Activated T-helper 17 cell treated with anti-CD3 and anti-CD28 coated beads, Interleukin-2, amount 50 U/mL, for 72 hours (primary cell): ENCODE data around the gene MINDY2. TPM values are rescaled to one million over a fixed set of nuclear protein-coding genes. Genes with fewer than 3 reads are reported as not detected.

ENCODE experiments used
- ATAC-seq: fragments of 150-1000 bp; cut with Tn5 transposase; replicated peaks from 2 replicates; pipeline ENCODE4 v1.10.0; 2021; ENCODE audit warnings: mild to moderate bottlenecking, moderate library complexity
- H3K27ac Mint-ChIP-seq: one replicate; pipeline ENCODE4 v1.8.0; 2022; ENCODE audit warnings: mixed read lengths
- H3K27me3 Mint-ChIP-seq: one replicate; pipeline ENCODE4 v1.8.0; 2022; ENCODE audit warnings: mixed read lengths
- H3K36me3 Mint-ChIP-seq: one replicate; pipeline ENCODE4 v1.8.0; 2022; ENCODE audit warnings: low read depth, mild to moderate bottlenecking, mixed read lengths
- H3K4me1 Mint-ChIP-seq: one replicate; pipeline ENCODE4 v1.8.0; 2022; ENCODE audit warnings: mixed read lengths
- H3K4me3 Mint-ChIP-seq: one replicate; pipeline ENCODE4 v1.8.0; 2022; ENCODE audit warnings: mild to moderate bottlenecking, mixed read lengths
- H3K9me3 Mint-ChIP-seq: one replicate; pipeline ENCODE4 v1.8.0; 2022; ENCODE audit warnings: mixed read lengths
- total RNA-seq, 2 donors: library from RNA; stranded (reverse); gene quantifications; one replicate each; pipeline ENCODE4 v1.2.3, GENCODE V29; 2022

MINDY2 gene, protein sequence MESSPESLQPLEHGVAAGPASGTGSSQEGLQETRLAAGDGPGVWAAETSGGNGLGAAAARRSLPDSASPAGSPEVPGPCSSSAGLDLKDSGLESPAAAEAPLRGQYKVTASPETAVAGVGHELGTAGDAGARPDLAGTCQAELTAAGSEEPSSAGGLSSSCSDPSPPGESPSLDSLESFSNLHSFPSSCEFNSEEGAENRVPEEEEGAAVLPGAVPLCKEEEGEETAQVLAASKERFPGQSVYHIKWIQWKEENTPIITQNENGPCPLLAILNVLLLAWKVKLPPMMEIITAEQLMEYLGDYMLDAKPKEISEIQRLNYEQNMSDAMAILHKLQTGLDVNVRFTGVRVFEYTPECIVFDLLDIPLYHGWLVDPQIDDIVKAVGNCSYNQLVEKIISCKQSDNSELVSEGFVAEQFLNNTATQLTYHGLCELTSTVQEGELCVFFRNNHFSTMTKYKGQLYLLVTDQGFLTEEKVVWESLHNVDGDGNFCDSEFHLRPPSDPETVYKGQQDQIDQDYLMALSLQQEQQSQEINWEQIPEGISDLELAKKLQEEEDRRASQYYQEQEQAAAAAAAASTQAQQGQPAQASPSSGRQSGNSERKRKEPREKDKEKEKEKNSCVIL
- 10 to 100 TPM; 17.2 to 33.0 TPM for total RNA-seq

DNA sequence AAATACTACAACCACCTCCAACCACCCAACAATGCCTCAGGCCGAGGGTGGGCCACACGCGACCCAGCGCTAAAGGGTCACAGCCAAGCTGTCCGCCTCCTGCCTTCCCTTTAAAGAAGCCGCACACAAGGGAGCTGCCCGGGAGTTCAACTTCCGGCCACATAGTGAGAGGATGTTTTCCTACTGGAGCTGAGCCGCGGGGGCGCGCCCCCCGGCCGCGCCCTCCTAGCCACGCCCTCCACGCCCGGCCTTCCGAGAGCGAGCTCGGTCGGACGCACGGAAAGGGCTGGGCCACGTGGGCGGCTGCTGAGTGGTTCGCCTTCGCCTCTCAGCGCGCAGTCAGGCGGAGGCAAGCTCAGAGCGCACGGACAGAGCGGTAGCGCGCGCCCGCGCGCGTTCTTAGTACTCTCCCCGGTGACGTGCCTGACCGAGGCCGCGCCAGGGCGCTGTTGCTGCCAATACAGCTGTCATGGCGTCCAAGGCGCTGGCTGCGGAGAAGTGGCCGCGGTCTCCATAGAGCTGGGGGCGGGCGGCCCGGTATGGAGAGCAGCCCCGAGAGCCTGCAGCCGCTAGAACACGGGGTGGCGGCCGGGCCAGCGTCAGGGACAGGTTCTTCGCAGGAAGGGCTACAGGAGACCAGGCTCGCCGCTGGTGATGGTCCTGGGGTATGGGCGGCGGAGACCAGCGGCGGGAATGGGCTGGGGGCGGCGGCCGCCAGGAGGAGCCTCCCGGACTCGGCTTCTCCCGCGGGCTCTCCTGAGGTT is at the start of gene MINDY2:
TSS of gene MINDY2 (plus strand) at position 446 of the 764 bp plus-strand sequence. CDS start at position 540, 94 bp downstream.
- H3K27me3 Mint-ChIP-seq, result no peaks in the 10 kb centered on the region
- H3K36me3 Mint-ChIP-seq, result no peaks in the 10 kb centered on the region
- peak within 1 kb of the TSS; percentile 88 for H3K27ac Mint-ChIP-seq
- H3K9me3 Mint-ChIP-seq, result peaks cover 3% of the 10 kb centered on the region
- peak; percentile 96 for ATAC-seq
- peaks cover 5% of the 10 kb centered on the region for H3K4me1 Mint-ChIP-seq
- H3K4me3 Mint-ChIP-seq, result no peak within 1 kb of the TSS

DNA sequence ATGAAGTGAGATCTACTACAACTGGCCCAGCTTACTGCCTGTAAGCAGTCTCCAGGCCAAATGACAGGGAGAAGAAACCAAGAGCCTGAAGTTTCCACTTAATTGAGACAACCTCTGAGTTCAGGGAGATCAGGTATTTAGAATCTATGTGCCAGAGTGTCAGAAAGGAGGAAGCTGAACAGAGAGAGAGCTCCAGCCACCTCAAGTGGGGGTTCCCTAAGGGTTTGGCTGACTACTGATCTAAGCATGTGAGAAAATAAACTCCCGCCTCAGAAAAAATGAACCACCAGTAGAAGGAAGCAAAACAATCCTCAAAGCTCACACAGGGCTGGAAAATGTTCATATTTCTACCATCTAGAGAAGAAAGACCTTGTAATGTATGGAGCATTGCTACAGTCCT is 46.6 kb upstream of the MINDY2 start:
- H3K4me1 Mint-ChIP-seq, result peaks cover 6% of the 10 kb centered on the region
- no peak overlapping the region for H3K4me3 Mint-ChIP-seq
- peak; percentile 16 for ATAC-seq
- H3K36me3 Mint-ChIP-seq, result peaks cover 11% of the 10 kb centered on the region
- peak overlapping the region; percentile 49 for H3K27ac Mint-ChIP-seq
- no peaks in the 10 kb centered on the region for H3K9me3 Mint-ChIP-seq
- H3K27me3 Mint-ChIP-seq, result no peaks in the 10 kb centered on the region

DNA sequence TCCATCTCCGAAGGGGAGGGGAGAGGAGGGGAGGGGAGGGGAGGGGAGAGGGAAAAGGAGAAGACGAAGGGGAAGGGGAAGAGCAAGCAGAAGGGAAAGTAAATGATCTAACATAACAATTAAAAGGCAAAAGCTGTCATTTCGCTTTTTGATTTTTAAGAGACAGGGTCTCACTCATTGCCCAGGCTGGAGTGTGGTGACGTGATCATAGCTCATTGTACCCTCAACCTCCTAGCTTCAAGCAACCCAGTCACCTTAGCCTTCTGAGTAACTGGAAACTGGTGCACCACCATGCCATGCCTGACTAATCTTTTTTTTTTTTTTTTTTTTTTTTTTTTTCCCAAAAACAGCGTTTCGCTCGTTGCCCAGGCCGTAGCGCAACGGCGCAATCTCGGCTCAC is 44.2 kb upstream of the MINDY2 start:
- ATAC-seq, result peak; percentile 53
- Mint-ChIP-seq H3K9me3 (no peaks in the 10 kb centered on the region), H3K27me3 (no peaks in the 10 kb centered on the region), H3K36me3 (peaks cover 16% of the 10 kb centered on the region), H3K27ac (no peak overlapping the region), H3K4me3 (no peak overlapping the region), H3K4me1 (peaks cover 18% of the 10 kb centered on the region)

DNA sequence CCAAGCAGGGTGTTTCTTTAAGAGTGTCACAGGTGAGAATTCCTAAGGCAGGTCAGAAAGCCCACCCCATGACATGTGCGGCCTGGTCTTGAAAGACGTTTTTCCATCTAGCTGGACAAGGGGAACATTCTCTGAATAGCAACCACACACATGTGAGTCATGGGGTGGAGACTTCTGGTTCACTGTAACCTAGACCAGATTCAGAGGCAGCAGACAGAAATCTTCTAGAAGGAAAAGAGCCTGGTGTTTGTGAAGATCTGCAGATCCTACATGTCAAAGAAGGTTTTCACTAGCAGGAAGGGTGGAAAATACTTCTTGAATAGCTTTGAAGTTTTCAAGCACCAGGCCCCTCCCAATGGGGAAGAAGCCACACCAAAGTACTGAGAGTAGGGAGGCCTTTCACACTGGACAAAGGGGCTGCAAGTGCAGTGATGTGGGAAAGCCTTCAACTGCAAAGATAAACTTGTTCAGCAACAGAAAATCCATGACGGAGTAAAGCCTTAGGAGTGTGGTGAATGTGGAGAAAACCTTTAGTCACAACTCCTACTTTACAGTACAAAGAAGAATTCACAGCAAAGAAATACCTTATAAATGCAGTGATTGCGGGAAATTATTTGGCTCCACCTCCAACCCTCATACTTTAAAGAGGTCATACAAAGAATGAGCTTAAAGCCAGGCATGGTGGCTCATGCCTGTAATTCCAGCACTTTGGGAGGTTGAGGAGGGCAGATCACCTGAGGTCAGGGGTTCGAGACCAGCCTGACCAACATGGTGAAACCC is 39.2 kb upstream of the MINDY2 start:
- Mint-ChIP-seq H3K4me3 (no peak overlapping the region), H3K27ac (no peak overlapping the region), H3K27me3 (no peaks in the 10 kb centered on the region), H3K9me3 (no peaks in the 10 kb centered on the region), H3K4me1 (peaks cover 32% of the 10 kb centered on the region), H3K36me3 (peaks cover 27% of the 10 kb centered on the region)
- peak; percentile 39 for ATAC-seq

DNA sequence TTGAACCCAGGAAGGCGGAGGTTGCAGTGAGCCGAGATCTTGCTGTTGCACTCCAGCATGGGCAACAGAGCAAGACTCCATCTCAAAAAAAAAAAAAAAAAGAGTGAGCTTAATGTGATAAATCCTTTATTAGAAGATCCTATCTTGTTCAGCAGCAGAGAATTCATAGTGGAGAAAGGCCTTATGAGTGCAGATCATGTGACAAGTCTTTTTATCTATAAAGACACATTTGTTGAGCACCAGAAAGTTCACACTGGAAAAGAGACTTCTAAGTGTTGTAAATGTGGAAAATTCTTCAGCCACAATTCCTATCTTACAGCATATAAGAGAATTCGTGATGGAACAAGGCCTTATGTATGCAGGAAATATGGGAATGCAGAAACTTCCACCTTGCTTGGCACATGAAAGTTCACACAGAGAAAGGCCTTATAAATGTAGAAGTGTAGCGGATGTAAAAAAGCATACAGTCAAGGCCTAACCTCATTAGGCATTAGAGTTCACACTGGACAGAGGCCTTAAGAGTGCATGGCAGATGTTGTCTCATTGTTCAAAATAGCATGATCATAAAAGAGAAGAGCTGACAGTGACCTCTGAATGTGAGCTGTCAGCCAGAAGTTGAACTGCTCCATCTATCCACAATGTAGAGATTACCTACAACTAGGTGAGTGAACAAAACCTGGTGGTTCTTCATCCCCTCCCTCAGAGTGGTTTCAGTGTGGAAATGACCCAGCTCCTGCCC is 38.3 kb upstream of the MINDY2 start:
- H3K27me3 Mint-ChIP-seq, result no peaks in the 10 kb centered on the region
- peaks cover 27% of the 10 kb centered on the region for H3K36me3 Mint-ChIP-seq
- H3K4me1 Mint-ChIP-seq, result peaks cover 32% of the 10 kb centered on the region
- no peak overlapping the region for H3K4me3 Mint-ChIP-seq
- no peaks in the 10 kb centered on the region for H3K9me3 Mint-ChIP-seq
- no peak for ATAC-seq
- H3K27ac Mint-ChIP-seq, result no peak overlapping the region

DNA sequence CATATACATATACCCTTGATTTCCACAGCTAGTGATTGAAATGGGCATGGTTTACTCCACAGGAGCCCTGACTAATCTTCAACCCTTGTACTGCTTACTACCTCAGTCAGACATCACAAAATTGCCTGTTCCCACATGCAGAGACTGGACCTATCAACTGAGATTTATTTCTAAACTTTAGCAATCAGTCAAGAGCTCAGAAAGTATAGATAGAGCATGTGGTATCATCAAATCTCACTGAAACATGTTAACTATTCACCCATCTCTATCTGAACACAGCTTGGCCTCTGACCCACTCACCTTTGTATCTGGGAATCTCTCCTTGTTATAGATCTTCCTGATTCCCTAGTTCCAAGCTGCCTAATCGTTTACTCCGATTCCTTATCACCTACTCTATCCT is 36.2 kb upstream of the MINDY2 start:
- H3K4me1 Mint-ChIP-seq, result peaks cover 45% of the 10 kb centered on the region
- no peak overlapping the region for H3K27ac Mint-ChIP-seq
- no peaks in the 10 kb centered on the region for H3K9me3 Mint-ChIP-seq
- ATAC-seq, result no peak
- H3K36me3 Mint-ChIP-seq, result peaks cover 19% of the 10 kb centered on the region
- no peaks in the 10 kb centered on the region for H3K27me3 Mint-ChIP-seq
- no peak overlapping the region for H3K4me3 Mint-ChIP-seq

DNA sequence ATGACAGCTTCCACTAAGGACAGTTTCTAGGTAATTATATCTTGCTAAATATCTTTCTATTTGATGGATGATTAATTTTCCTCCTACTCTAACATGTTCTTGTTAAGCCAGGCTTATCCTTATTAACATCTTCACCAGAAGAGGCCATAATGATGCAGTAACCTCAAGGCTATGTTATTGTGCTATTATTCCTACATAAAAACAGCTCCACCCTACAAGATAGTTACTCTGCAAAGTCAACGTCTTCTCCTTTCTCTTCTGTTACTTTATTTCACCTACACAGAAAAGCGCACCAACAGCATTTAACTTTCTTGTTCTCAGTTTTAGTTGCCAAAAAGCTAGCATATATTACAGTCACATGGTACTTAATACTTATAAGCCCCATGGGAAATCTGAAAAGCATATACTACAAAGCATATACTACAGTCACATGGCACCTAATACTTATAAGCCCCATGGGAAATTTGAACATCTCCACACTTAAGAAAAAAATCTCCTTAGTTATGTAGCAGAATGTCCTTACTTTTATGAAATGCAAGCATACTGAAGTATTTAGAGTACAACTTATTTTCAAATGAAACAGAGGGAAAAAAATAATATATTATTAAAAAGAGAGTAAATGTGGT is 35.0 kb upstream of the MINDY2 start:
- Mint-ChIP-seq H3K4me3 (no peak overlapping the region), H3K27ac (no peak overlapping the region), H3K27me3 (no peaks in the 10 kb centered on the region), H3K9me3 (no peaks in the 10 kb centered on the region), H3K36me3 (peaks cover 14% of the 10 kb centered on the region), H3K4me1 (peaks cover 39% of the 10 kb centered on the region)
- ATAC-seq, result no peak

DNA sequence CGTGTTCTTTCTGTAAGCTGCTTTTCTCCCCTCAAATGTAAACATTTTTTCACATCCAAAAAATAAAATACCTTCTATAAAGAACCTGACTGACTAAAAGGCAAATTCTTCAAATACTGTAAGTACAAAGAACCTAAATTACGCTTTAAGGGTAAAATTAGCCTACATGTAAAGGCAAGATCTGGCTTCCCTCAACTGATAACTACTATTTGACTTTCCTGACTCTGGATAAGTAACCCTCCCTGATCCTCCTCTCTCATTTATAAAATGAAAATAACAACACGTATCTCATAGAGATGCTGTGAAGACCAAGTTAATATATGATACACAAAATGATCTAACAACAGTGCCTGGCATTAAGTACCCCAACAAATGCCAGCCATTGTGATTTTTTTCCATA is 33.8 kb upstream of the MINDY2 start:
- Mint-ChIP-seq H3K27me3 (no peaks in the 10 kb centered on the region), H3K4me3 (no peak overlapping the region), H3K4me1 (peaks cover 40% of the 10 kb centered on the region), H3K9me3 (no peaks in the 10 kb centered on the region), H3K36me3 (peaks cover 7% of the 10 kb centered on the region), H3K27ac (no peak overlapping the region)
- no peak for ATAC-seq

DNA sequence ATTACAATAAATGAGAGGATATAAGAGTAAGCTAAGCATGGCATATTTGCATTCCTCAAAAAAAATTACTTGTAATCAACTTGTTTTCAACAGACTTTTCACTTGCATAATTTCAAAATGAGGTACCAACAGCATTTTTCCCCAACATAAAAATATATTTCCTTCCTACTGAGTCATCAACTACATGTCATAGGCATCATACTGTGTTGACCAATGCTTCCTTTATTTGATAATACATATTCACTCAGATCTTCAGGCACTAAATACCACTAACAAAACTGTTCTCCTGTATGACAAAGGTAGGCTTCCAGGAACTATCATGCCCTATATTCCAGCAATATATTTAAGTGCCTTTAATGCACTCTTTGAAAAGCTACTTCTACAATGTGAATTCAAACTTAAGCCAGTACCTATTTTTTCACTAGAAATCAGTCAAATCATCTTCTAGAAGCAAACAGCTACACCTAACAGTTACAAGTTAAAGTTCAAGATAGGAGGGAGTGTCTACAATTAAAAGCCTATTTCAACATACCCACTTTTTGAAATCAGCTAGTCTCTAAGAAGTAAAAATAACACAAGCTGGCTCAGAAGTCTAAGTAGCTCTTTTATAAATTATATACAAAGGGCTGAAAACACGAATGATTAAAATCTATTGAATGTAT is 32.9 kb upstream of the MINDY2 start:
- ATAC-seq, result peak; percentile 83
- Mint-ChIP-seq H3K4me3 (peak overlapping the region; percentile 58), H3K27ac (peak overlapping the region; percentile 72), H3K27me3 (no peaks in the 10 kb centered on the region), H3K9me3 (no peaks in the 10 kb centered on the region), H3K4me1 (peaks cover 33% of the 10 kb centered on the region), H3K36me3 (no peaks in the 10 kb centered on the region)

DNA sequence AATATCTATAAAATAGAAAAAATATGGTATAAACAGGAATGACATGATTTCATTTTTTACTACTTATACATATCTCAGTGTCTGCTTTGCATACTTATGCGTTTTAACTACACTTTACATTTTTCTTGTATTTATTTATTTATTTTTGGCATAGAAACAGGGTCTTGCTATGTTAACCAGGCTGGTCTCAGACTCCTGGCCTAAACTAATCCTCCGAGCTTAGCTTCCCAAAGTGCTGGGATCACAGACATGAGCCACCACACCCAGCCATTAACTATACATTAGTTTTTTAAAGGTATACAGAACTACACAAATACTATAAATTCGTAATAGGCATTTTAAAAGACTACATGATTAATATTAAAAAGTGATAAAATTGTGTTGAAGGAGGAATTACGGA is 30.7 kb upstream of the MINDY2 start:
- H3K9me3 Mint-ChIP-seq, result no peaks in the 10 kb centered on the region
- no peak for ATAC-seq
- H3K4me3 Mint-ChIP-seq, result no peak overlapping the region
- H3K4me1 Mint-ChIP-seq, result peaks cover 27% of the 10 kb centered on the region
- no peak overlapping the region for H3K27ac Mint-ChIP-seq
- no peaks in the 10 kb centered on the region for H3K36me3 Mint-ChIP-seq
- no peaks in the 10 kb centered on the region for H3K27me3 Mint-ChIP-seq

DNA sequence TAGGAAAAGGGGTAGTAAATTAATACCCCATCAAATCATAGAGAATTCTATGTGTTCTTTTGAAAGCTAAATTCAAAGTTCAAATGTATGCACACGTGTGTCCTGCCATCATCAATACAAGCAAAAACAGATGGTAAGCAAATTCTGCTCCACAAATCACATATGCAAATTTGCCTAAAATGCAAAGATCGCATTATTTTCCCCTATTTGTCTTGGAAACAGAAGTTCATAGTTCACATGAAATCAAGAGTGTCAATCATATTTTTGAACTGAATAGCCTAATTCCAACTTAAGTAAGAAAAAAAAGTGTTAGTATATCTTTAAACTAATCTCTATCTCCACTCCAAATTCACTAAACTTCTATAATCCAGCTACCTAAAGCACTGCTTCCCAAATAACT is 30.1 kb upstream of the MINDY2 start:
- no peak for ATAC-seq
- Mint-ChIP-seq H3K9me3 (no peaks in the 10 kb centered on the region), H3K4me3 (no peak overlapping the region), H3K4me1 (peaks cover 26% of the 10 kb centered on the region), H3K27me3 (no peaks in the 10 kb centered on the region), H3K27ac (no peak overlapping the region), H3K36me3 (no peaks in the 10 kb centered on the region)

DNA sequence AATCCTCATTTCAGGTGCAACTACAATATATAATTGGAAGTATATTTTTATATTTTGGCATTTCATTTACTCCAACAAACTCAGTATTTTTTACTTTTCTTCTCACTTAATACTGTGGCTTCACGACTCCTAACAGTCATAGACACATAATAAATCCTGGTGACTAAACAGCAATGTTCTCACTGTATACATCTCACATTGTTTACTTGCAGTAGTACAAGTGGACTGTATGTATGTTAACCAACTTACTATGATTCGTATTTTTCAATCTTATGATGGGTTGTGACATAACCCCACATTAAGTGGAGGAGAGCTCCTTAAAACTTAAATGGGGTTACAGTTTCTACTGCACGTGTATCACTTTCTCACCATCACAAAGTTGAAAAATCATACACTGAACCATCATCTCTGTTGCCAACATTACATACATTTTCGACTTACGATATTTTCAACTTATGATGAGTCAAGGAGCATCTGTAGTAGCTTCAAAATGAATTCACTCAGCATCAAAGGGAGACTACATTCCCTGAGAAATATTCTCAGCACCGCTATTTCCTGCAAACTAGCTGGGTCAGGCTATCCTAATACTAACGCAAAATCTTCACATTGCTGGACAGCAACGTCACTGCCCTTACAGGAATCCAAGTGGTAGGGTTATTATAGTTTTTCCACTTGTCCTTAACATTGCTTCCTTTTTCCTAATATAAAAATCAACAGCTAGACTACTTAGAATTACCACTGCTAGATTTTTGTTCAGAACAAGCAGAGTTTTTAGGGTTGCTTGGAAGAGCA is 28.9 kb upstream of the MINDY2 start:
- Mint-ChIP-seq H3K9me3 (no peaks in the 10 kb centered on the region), H3K27ac (no peak overlapping the region), H3K4me1 (peaks cover 29% of the 10 kb centered on the region), H3K4me3 (no peak overlapping the region), H3K27me3 (no peaks in the 10 kb centered on the region), H3K36me3 (no peaks in the 10 kb centered on the region)
- peak; percentile 71 for ATAC-seq
